HG03575 (cell line): ENCODE data around the gene PLEKHG5.
"Not testable (repeated sequence)": the region's sequence is repeated elsewhere in the genome, so short reads cannot be mapped to it uniquely, and the experiment has no call there.

Experiments
- ATAC-seq: cut with Tn5 transposase; IDR thresholded peaks from one replicate; pipeline ENCODE4 v1.9.1; 2021; ENCODE audit not compliant: unreplicated experiment, insufficient number of reproducible peaks, low FRiP score; ENCODE audit errors: extremely low read depth

Gene PLEKHG5

DNA sequence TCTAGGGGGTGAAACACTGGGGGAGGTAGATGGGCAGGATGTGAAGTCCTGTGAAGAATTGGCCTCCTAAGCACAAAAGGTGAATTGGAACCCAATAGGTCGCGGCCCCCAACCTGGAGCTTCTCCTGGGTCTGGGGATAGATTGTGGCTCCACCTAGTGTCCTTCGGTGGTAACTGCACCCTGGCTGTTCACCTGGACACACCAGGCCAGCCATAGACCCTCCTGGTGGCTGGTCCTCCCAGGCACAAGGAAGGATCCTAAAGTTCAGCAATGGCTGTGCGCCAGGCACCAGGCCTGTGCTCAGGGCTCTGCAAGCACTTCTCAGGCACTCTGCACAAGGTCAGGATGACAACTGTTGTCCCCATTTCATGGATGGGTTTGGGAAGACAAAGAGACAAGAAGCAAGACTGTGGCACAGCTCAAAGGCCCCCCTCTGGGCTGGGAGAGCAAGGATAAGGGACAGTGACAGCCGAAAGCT lies 53.4 kb downstream of the PLEKHG5 start:
- ATAC-seq: no peak

GRCh38 chr1:6437012-6437700 lies 54.3 kb downstream of the PLEKHG5 start:
- ATAC-seq: not testable (repeated sequence)

DNA sequence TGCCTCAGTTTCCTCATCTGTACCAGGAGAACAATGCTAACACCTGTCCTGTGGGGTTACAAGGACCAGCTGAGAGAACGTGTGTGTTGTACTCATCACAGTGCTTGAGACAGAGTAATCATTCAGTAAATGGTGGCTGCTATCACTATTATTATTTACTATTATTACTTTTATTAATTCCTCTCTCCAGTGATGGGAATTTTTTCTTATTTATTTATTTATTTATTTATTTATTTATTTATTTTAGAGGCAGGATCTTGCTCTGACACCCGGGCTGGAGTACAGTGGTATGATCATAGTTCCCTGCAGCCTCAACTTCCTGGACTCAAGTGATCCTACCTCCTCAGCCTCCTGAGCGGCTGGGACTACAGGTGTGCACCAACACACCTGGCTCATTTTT lies 55.2 kb downstream of the PLEKHG5 start:
- not testable (repeated sequence) for ATAC-seq

- no peak for ATAC-seq
Measured at GRCh38 chr1:6435547-6435946, 55.9 kb downstream of the PLEKHG5 start.

DNA sequence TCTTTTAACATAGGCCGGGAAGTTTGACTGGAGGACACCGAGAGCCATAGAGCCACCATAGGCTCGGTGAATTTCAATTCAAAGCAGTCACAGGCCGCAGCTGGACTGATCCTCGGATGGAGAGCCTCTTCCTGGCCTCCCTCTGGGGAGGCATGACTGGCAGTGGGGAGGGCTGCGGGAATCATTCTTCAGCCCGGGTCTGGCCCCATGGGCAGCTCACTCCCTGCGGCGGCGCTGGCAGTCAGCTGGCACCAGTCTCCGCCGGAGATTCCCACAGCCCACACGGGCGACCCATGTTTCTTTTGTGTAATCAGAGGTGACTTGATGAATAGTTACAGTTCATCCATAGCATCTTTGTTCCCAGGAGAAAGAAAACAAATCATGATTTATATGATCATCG lies 56.3 kb downstream of the PLEKHG5 start:
- ATAC-seq: no peak

DNA sequence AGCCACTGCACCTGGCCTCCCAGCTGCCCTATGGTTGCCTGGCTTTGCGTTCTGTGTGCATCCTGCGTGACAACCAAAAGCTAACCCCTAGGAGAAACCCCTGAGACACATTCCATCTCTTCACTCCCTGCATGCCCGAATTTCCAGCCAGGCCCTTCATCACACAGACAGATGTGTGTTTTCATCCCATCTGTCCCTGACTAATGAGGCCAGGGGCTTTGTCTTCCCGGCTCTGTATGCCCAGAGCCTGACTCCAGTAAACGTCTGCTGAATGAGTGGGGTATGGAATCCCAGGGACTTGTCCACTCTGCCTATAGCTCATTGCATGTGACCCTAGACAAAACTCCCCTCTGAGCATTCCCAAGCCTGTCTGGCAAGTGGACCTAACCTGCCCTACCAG lies 57.3 kb downstream of the PLEKHG5 start:
- no peak for ATAC-seq

DNA sequence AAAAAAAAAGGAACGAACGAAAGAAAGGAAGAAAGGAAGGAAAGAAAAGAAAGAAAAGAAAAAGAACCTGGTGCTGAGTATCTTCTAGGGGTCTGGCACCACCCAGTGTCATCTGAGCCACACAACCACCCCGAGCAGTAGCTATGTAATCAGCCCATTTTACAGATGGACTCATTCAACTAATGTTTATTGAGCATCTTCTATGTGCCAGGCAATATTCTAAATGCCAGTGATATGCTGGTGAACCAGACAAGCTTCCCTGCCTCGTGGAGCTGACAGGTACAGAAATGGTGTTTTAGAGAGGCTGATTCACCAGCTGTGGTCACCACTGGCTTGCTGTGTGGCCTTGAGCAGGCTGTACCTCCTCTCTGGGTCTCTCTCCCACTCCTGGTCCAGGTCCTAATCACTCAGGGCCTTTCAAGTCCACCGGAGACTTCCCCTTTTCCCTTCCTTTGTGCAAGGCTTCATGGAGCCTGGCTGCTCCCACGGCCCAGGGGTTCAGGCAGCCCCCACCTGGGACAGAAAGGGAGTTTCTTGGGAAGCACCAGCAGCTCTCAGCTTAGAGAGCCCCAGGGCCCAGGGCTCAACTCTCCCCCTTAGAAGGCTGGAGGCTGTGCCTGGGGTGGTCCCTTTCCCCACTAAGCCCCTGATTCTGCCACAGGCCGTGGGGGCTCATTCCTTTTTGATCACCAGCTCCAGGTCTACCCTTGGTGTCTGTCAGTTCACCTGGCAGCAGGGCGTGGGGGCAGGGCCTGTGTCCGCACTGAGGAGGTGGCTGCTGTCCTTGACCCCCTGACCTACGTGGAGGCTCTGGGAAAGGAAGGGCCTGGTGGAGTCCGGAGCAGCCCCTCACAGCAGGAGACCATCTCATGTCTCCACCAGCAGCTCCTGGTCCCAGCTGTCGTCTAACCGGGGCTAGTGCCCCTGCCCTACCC lies 59.6 kb downstream of the PLEKHG5 start:
- ATAC-seq: not testable (repeated sequence)

GRCh38 chr1:6429660-6430411 lies 61.6 kb downstream of the PLEKHG5 start:
- ATAC-seq: not testable (repeated sequence)

DNA sequence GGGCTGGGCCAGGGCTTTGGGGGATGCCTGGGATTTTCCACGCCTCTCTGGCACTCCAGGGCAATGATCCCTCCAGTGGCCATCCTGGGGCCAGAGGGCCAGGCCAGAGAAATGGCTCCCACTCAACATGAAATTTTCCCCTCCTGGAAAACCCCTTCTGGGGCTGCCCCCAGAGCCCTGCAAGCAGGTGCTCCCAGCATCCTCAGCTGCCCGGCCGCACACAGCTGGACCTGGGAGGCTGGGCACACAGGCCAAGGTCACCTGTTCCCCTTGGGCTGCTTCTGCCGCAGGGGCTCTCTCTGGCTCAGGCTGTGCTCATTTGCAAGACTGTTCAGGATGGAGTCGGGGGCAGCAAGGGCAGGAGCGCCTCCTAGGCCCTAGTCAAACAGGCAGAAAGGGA lies 63.0 kb downstream of the PLEKHG5 start:
- not testable (repeated sequence) for ATAC-seq

GRCh38 chr1:6427441-6428390 lies 63.8 kb downstream of the PLEKHG5 start:
- ATAC-seq: no peak

DNA sequence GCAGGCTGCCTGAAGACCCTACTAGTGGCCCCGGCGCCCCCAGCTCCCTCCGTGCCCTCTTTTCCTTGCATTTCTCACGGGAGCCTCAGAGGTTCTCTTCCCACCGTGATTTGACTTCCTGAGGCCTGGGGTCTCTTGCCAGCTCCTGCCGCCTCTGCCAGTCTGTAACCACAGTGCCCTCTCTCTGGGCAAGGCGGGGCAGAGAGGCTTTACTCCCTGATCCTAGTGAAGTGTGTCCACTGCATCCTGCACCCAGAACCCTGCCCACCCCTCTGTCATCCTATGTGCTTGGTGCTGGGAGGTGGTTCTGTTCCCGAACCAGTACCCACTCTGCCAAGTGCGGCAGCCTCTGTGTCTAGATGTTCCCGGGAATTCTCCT lies 64.5 kb downstream of the PLEKHG5 start:
- no peak for ATAC-seq

DNA sequence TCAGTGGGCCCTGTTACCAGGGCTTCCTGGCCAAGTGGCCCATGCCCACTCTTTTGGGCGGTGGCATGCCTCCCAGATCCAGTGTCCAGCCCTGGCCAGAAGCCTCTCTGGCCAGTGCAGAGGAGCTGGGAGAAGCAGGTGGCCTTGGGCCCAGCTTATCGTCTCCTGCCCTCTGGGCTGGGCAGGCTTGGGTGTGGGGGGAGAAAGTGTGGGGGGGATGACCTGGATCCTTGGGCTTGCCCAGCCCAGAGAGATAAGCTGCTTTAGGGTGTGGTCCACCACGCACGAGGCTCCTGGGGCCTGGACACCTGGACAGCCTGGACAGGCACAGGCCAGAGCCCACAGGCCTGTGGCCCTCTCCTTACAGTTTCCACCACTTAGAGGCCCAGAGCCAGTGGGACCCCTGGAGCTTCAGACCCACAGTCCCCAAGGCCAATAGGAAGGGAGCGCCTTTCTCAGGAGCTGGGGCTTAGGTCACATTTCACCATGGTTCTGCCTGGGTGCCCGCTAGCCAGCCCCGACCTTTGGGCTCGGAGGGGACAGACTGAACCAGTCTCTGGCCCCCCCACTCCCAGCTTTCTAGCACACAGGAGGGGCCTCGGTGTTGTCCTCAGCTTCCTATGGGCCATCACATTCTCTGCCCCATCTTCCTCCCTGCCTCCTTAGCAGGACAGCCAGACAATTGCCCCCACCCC lies 65.0 kb downstream of the PLEKHG5 start:
- ATAC-seq: no peak

DNA sequence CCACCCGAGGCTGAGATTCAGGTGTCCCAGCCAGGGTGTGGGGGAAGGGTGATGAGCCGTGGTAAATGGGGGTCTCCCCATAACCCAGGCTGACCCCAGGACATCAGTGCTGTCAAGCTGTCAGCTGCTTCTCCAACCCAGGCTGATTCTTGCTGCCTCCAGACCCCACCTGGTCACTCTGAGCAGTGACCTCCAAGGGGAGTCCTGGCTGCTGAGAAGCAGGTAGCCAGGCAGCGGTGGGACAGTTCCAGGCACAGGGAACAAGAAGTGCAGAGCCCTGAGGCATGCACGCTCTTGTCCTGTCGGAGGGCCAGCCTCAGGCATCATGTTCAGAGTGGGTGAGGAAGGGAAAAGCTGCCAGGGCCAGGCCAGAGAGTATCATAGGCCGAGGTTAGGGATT lies 65.8 kb downstream of the PLEKHG5 start:
- no peak for ATAC-seq

DNA sequence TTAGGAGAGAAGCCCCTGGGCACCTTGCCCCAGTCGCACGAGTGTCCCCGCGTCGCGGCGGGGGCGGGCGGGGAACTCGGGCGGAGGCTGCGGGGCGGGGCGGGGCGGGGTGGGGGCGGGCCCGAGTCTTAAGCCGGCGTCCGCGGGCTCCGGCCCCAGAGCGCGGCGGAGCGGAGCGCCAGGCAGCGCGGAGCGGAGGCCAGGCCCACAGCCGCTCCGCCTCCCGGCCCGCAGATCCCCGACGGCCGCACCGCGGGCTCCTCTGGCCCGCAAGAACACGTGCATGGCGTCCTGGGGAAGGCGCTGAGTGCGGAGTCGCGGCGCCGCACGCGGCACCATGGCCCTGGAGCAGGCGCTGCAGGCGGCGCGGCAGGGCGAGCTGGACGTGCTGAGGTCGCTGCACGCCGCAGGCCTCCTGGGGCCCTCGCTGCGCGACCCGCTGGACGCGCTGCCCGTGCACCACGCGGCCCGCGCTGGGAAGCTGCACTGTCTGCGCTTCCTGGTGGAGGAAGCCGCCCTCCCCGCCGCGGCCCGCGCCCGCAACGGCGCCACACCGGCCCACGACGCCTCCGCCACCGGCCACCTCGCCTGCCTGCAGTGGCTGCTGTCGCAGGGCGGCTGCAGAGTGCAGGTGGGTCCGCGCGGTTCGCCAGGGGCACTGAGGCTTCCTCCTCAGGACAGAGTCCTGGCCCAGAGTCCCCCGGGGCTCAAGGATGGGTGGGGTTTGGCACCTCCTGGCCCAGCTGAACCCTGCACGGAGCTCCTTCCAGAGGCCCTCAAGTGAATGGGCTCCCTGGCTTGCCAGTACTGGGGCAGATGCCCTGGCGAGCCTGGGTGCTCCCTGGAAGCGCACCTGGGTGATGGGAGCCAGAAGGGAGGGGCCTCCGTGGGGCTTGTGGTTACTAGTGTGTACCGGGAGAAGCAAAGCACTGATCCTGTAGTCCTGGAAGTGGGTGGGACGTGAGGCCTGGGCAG lies 66.6 kb downstream of the PLEKHG5 start, which contains the start of gene ESPN:
Gene ESPN (plus strand): TSS at position 158 of the 975 bp plus-strand sequence. CDS start 180 bp downstream, at position 338.
- no peak for ATAC-seq

DNA sequence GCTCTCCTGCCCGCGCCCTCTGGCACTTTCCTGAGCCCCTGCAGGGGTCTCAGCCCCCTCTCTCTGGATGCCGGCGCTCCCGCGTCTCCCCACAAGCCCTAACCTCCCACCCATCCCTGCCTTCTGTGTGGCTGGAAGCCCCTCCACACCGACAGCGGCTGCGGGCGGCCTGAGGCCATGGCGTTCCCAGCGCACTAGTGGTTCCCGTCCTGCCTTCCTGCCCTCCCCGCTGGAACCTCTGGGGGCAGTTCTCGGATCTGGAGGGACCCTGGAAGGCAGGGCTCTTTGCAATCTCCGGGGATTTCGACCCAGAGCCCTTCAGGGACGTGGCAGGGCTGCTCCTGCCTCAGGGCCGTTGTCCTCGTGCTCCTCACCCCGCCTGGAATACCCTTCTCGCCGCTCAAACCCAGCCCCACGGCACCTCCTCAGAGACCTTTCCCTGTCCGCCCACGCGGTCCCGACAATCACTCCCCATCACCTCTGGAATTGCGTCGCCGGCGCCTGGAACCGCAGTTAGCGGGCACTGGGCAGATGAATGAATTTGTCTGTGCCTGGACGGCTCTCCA lies 67.4 kb downstream of the PLEKHG5 start:
- no peak for ATAC-seq

DNA sequence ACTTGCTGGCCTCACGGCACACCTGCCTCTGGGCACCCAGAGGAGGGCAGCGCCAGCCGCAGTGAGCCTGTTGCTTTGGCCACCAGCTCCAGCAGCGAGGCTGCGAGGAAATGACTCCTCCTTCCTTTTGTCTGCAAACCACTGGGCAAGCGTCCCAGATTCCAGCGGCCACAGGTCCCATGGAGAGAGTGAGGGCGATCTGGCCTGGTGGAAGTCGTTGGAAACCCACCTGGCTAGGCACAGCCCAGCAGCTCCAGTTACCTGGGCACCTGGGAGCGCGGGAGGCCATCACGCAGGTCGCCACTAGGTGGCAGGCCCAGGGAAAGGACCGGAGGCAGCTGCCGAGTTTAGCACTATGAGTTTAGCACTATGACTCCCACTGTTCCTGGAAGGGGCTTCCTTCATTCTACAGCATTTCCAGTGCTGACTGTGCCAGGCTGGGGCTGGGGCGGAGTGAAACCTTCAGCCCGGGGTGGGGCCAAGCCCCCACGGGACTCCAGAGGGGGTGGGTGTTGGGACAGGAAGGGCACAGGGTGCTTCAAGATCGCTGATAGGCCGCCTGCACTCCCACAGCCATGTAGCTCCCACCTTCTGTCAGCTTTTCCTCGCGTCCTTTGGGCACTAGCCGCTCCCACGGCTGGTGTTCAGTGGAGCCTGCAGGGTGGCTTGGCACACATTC lies 68.0 kb downstream of the PLEKHG5 start:
- no peak for ATAC-seq
